HG02981 (cell line): ENCODE measurements around the gene SGO2.
"Not testable (repeated sequence)": the region's sequence is repeated elsewhere in the genome, so short reads cannot be mapped to it uniquely, and the experiment has no call there.

ENCODE experiments used
- ATAC-seq: cut with Tn5 transposase; IDR thresholded peaks from one replicate; pipeline ENCODE4 v1.9.1; 2021; ENCODE audit warnings: mild to moderate bottlenecking, moderate library complexity; ENCODE audit not compliant: unreplicated experiment

Gene SGO2

DNA sequence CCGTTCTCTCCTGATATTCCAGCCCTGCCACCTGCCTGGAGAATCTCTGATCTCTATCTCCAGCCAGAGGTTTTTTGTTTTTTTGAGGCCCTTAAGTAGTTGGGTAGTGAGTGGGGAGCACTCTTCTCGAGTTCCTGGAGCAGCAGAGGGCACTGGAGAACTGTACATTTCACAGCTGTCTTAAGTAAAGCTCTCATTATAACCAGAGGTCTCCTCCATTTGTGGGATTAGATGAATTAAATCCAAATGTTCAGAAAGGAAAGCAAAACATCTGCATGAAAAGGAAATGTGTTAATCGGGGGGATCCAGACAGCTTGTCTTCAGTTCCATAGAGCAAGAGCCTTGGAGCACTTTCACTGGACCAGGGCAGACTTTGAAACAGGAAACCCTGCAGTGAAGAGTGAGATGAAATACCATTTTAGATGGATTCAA lies 92.6 kb downstream of the SGO2 start:
- ATAC-seq: no peak

GRCh38 chr2:200619279-200619678 lies 93.3 kb downstream of the SGO2 start:
- no peak for ATAC-seq

GRCh38 chr2:200620606-200621390 lies 94.8 kb downstream of the SGO2 start:
- no peak for ATAC-seq

DNA sequence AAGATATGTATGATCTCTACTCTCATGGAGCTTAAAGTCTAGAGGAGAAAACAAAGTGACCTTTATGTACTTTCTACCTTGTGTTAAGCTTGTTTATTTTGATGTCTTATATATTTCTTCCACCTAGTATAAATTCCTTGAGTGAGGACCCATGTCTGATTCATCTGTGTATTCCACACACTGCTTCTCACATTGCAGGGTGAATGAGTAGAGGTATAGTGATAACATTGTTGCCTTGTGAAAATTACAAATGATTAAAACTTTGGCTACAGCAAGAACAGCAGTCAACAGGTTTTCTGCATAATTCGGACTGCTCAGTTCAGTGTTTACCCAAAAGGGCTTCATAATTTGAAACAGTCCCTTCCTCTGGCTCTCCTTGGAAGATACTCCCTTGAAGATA lies 96.1 kb downstream of the SGO2 start:
- ATAC-seq: no peak

- ATAC-seq: no peak
These were observed 98.0 kb downstream of the SGO2 start for GRCh38 chr2:200624026-200624425.

DNA sequence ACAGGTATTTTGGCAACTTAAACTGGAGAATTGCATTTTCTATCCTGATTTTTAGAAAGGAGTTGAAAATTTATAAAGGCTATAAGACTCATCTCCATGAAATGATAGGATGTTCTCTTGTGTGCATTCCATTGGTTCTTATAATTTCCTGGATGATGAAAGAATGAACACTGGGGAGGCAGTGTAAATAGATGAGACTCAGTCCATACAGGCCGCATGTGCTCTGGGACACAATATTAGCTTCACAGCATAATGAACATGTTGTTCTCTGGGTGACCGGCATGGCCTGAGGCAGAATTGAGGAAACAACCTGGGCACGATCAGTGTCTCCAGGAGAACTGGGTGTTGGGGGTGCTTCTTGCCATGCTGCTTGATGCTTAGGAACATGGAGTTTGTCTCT lies 98.7 kb downstream of the SGO2 start:
- no peak for ATAC-seq

DNA sequence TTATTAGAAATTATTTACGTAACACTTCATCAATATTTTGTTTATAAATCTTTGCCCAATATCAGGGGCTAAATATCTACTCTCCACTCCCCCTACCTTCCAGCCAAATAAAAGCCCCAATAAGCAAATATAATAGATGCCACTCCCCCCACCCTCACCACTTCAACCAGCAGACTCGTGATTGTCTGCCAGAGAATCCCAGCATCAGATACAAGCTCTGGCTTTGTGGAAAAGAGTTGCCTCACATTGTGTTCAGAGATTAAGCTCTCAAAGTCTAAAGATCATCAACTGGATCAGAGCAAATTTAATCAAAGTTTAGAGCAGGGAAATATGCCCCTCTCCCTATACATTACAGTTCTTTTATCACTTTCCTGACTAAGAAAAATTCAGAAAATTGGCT lies 99.3 kb downstream of the SGO2 start:
- no peak for ATAC-seq

- no peak for ATAC-seq
These were observed 100.0 kb downstream of the SGO2 start for GRCh38 chr2:200625958-200626363.

GRCh38 chr2:200627110-200627770 lies 101.2 kb downstream of the SGO2 start:
- no peak for ATAC-seq

- ATAC-seq: not testable (repeated sequence)
These were observed 102.5 kb downstream of the SGO2 start for GRCh38 chr2:200628461-200628860.

DNA sequence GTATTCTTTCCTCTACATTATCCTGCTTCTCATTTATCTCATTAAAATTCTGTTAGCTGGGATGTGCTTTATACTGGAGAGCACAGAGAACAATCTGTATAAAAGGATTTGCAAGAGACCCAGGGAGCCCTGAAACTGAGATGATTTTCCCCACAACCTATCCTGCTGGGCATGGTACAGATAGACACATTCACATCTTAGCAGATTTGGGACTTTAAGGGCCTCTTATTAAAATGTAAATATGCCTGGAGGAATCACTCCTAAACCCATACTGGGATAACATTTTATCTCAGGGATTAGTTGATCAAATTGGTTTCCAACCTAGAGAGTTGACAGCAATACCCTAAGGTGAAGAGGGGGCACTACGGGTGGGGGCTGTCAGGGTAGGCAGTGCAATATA lies 105.3 kb downstream of the SGO2 start:
- ATAC-seq: no peak
